ENCODE results near the gene FOXS1.

DNA sequence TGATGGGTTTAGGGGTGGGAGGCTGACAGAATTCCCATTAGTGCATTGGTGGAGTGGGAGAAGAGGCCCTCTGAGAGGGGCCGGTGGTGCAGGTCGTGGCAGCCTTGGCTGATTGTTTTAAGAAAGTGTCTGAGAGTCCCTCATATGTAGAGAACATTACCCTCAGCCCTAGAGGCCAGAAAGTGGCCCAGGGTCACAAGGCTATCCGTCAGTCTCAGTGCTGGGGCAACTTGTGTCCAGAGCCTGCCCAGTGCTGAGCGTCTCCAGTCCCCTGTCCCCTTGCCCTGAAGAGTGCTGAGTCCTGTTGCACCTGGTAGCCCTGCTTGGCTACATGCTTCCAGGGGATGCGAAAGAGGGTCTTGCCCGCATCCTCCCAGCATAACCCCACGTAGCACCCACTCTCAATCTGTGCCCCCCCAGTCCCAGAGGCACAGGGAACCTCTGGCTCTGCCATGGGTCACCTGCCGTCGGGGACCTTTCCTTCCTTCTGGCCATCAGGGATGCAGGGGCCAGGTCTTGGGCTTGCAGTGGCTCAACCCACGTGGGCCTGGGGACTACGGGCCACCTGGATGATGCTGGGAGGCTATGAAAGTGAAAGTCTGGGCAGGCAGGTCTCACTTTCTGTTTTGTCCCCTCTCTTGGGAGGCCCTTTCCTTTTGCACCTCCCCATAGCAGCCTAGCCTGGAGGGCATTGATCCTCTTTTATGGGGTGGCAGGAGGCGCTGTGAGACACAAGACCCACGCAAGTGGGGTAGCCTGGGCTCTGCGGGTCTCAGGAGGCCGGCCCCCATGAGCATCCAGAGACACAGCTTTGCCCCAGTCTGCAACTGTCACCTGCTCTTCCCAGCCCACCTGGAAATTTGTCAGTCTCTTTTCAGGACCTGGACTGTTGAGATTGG, 12.7 kb upstream of the FOXS1 start:
- TF ChIP-seq, protein P1, sequence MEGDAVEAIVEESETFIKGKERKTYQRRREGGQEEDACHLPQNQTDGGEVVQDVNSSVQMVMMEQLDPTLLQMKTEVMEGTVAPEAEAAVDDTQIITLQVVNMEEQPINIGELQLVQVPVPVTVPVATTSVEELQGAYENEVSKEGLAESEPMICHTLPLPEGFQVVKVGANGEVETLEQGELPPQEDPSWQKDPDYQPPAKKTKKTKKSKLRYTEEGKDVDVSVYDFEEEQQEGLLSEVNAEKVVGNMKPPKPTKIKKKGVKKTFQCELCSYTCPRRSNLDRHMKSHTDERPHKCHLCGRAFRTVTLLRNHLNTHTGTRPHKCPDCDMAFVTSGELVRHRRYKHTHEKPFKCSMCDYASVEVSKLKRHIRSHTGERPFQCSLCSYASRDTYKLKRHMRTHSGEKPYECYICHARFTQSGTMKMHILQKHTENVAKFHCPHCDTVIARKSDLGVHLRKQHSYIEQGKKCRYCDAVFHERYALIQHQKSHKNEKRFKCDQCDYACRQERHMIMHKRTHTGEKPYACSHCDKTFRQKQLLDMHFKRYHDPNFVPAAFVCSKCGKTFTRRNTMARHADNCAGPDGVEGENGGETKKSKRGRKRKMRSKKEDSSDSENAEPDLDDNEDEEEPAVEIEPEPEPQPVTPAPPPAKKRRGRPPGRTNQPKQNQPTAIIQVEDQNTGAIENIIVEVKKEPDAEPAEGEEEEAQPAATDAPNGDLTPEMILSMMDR (IDR thresholded peaks at IDR 0.05), result no peak
- TF ChIP-seq POLR2A (IDR thresholded peaks at IDR 0.05), result no peak

All from esophagus squamous epithelium (tissue), 4 donors.